ENCODE results near the gene ABCA13.

GRCh38 chr7:48245751-48246472 is 74.7 kb downstream of the ABCA13 start:
- no peak for TF ChIP-seq CTCF (IDR thresholded peaks at IDR 0.05)
- no peak for TF ChIP-seq GABPA (IDR thresholded peaks at IDR 0.05; ENCODE audit: low read depth)
- TF ChIP-seq RAD21 (IDR thresholded peaks at IDR 0.05; ENCODE audit: low read length) = no peak
- no peak for TF ChIP-seq RCOR1 (IDR thresholded peaks at IDR 0.05; ENCODE audit: low read length)
- no peak for TF ChIP-seq FOXM1 (IDR thresholded peaks at IDR 0.05; ENCODE audit: low read depth)
- no peak for TF ChIP-seq EZH2phosphoT487 (IDR thresholded peaks at IDR 0.05; ENCODE audit: borderline replicate concordance, low read depth)
- TF ChIP-seq USF2 (IDR thresholded peaks at IDR 0.05; ENCODE audit: borderline replicate concordance, low read depth, low read length) = no peak
- no peak for TF ChIP-seq ZBTB33 (IDR thresholded peaks at IDR 0.05; ENCODE audit: borderline replicate concordance, low read depth)
- no peak for TF ChIP-seq POLR2AphosphoS5 (IDR thresholded peaks at IDR 0.05; ENCODE audit: low read depth, low read length)
- no peak for TF ChIP-seq ELF1 (IDR thresholded peaks at IDR 0.05)
- TF ChIP-seq RFX5 (IDR thresholded peaks at IDR 0.05; ENCODE audit: low read length) = no peak
- TF ChIP-seq SIN3A (IDR thresholded peaks at IDR 0.05; ENCODE audit: borderline replicate concordance, low read depth, low read length) = no peak
- TF ChIP-seq MXI1 (IDR thresholded peaks at IDR 0.05; ENCODE audit: low read depth, low read length) = no peak
